SK-N-SH (cell line): Measurements from ENCODE around the gene NDST4.

Experiments used
- CTCF ChIP-seq: fragments of 200-600 bp; sonication (generic); IDR thresholded peaks from 2 replicates; pipeline ENCODE4 v1.6.1; 2017; ENCODE audit warnings: antibody characterized with exemption, mild to moderate bottlenecking, moderate library complexity
- POLR2AphosphoS5 ChIP-seq: IDR thresholded peaks from 2 replicates; pipeline ENCODE4 v1.6.1; 2012; ENCODE audit warnings: low read depth, low read length
- USF2 ChIP-seq: fragments of 150-350 bp; IDR thresholded peaks from 2 replicates; pipeline ENCODE4 v1.6.1; 2017; ENCODE audit warnings: antibody characterized with exemption, low read length, low read depth, borderline replicate concordance

GRCh38 chr4:114905017-114905416 is 208.4 kb downstream of the NDST4 start:
- TF ChIP-seq USF2, result no peak
- no peak for TF ChIP-seq CTCF
- TF ChIP-seq POLR2AphosphoS5, result no peak
